AG08395 (cell line): ENCODE results near the gene KIAA0232.
A peak's percentile ranks its signal among the peaks of the same experiment; 100 is the strongest.
"Not testable (repeated sequence)": the region's sequence is repeated elsewhere in the genome, so short reads cannot be mapped to it uniquely, and the experiment has no call there.

Source experiments
- DNase-seq: peaks from one replicate; pipeline ENCODE4 v3.0.0; 2012; ENCODE audit warnings: mixed read lengths, low spot score

Gene KIAA0232

GRCh38 chr4:6881908-6882307 is 99.4 kb downstream of the KIAA0232 start:
- DNase-seq, result no peak

- no peak for DNase-seq
Measured at GRCh38 chr4:6884341-6884870, 101.9 kb downstream of the KIAA0232 start.

- DNase-seq, result peak; percentile 75
Measured at GRCh38 chr4:6885953-6886557, 103.5 kb downstream of the KIAA0232 start.

- no peak for DNase-seq
Measured at GRCh38 chr4:6886886-6887285, 104.4 kb downstream of the KIAA0232 start.

GRCh38 chr4:6887591-6888371 is 105.3 kb downstream of the KIAA0232 start:
- no peak for DNase-seq

- DNase-seq, result no peak
Measured at GRCh38 chr4:6888506-6889071, 106.1 kb downstream of the KIAA0232 start.

- DNase-seq, result no peak
Measured at GRCh38 chr4:6889101-6889735, 106.7 kb downstream of the KIAA0232 start.

GRCh38 chr4:6889736-6890324 is 107.3 kb downstream of the KIAA0232 start:
- no peak for DNase-seq

GRCh38 chr4:6890358-6890757 is 107.8 kb downstream of the KIAA0232 start:
- no peak for DNase-seq

- DNase-seq, result not testable (repeated sequence)
Measured at GRCh38 chr4:6890971-6891370, 108.4 kb downstream of the KIAA0232 start.

GRCh38 chr4:6891436-6892170 is 109.1 kb downstream of the KIAA0232 start:
- DNase-seq, result no peak

- DNase-seq, result peak; percentile 82
Measured at GRCh38 chr4:6892190-6892908, 109.8 kb downstream of the KIAA0232 start.

- DNase-seq, result no peak
Measured at GRCh38 chr4:6892909-6893202, 110.3 kb downstream of the KIAA0232 start.

GRCh38 chr4:6893449-6894085 is 111.0 kb downstream of the KIAA0232 start:
- DNase-seq, result no peak

GRCh38 chr4:6894086-6894478 is 111.6 kb downstream of the KIAA0232 start:
- DNase-seq, result no peak

GRCh38 chr4:6894528-6895498 is 112.3 kb downstream of the KIAA0232 start:
- no peak for DNase-seq

GRCh38 chr4:6896035-6896434 is 113.5 kb downstream of the KIAA0232 start:
- no peak for DNase-seq

- no peak for DNase-seq
Measured at GRCh38 chr4:6898763-6899162, 116.2 kb downstream of the KIAA0232 start.

- DNase-seq, result no peak
Measured at GRCh38 chr4:6900181-6900812, 117.8 kb downstream of the KIAA0232 start.
